Stimulated activated naive CD8-positive, alpha-beta T cell treated with anti-CD3 and anti-CD28 coated beads, Interleukin-15, Interleukin-2, amounts not matched to agents 100 U/mL and 50 U/mL, for 24 hours (primary cell): ENCODE results near the gene AOPEP.

Source experiments
- ATAC-seq: fragments of 150-1000 bp; cut with Tn5 transposase; one replicate; pipeline ENCODE4 v1.10.0; 2021
- DNase-seq: peaks from one replicate; pipeline ENCODE4 v3.0.0; 2021

Gene AOPEP

DNA sequence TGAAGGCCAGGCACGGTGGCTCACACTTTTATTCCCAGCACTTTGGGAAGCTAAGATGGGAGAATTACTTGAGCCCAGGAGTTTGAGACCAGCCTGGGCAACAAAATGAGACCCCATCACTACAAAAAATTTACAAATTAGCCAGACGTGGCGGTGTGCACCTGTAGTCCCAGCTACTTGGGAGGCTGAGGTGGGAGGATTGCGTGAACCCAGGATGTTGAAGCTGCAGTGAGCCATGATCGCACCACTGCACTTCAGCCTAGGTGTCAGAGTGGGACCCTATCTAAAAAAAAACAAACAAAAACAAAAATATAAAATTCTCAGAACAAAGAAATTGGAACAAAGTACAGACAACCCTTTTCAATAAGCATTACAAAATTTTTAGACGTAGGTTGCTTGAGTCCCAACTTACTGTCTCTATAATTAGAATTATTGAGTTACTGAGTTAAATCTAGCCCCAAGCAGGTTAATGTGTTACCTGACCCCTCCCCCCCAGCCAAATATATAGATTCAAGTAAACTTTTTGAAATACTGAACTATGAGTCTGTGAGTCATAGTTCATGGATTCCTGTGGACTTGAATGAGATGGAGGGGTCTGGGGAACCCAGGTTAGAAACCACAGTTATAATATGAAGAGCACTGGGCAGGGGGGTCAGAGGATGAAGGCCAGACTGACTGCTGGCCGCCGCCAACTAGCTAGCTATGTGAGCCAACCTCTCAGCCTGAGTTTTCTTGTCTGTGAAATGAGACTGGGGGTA, 173.1 kb downstream of the AOPEP start:
- DNase-seq = no peak
- ATAC-seq = no peak

DNA sequence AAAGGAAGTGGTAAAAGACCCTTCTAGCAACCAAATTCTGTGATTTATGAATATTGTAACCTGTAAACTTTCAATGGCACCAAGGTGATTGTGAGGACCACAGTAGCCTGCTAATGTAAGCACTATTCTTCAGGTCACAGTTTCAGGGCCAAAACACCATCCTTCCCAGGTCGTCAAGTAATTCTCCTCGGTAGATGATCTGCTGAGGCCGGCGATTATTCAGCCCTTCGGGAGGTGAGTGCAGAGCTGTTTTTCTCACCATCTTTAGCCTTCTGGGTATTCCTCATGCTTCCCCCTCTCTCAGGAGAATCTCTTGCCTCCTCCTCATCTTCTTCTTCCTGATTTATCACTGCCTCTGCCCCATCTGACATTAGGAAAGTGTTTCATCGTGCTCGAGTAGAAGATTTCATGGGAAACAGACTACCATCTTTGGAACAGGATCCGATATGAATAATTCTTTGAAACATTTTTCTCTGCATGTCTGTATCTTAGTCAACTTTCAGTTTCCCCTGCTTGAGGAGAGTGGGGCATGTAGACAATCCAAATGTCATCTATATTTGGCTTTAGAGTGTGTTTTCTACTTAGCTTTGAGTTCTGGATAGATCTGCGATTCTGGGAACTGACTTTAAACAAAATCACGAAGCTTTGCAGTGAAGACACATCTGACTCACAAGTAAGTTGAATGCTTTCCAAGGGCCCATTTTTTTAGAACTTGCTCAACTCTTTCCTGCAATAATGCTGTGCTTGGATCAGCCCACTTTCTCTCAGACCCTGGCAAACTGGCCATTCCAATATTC, 173.9 kb downstream of the AOPEP start:
- peak; percentile 40 for ATAC-seq
- DNase-seq = no peak

DNA sequence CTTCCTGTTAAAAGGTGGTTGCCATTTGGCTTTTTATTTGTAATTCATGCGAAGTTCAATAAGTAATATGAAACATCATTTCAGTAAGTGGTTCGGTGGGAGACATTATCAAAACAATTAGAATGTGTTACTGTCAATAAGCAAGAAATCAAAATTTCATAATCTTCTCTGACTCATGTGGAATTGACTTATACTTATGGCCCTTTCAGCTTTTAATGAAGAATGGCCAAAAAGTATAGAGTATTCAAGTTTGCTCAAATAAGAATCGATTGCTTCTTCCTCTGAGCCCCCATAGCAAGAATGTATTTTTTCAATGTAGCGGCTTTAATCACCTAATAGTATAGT, 174.5 kb downstream of the AOPEP start:
- DNase-seq (no peak), ATAC-seq (no peak)

DNA sequence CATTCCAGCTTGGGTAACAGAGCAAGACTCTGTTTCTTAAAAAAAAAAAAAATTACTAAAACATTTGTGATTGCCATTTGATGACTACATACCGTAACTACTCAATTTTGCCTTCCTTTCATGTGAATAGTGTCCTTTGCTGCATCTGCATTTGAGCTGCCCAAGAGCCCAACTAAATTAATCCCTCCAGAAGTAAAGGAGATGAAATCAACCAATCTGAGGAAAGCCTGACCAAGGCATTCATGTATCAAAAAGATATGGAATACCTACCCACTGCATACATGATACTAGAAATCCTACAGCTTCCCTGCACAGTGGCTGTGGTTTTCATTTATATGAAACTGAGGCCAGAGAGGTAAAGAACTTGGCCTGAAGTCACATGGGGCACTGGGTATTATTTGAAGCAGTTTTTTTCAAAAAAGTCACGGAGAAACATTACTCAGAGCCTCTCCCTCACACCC, 177.5 kb downstream of the AOPEP start:
- no peak for ATAC-seq
- DNase-seq = no peak

DNA sequence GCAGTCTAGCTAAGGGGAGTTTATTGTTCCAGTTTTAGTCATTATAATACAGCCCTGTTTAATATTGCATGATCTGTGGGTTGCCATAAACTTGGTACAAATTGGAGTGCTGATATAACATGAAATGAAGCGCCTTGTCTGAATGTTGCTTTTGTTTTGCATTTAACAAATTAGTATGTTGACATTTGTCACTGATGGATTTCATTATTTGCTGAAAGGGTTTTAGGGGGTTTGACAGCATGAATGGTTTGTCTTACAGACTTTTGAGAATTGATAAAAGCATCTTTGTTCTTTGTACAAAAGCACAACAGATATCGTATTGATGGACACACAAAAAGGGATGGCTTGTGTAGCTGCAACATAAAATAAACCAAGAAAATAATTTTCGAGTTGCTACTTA, 178.3 kb downstream of the AOPEP start:
- DNase-seq = no peak
- ATAC-seq = no peak

DNA sequence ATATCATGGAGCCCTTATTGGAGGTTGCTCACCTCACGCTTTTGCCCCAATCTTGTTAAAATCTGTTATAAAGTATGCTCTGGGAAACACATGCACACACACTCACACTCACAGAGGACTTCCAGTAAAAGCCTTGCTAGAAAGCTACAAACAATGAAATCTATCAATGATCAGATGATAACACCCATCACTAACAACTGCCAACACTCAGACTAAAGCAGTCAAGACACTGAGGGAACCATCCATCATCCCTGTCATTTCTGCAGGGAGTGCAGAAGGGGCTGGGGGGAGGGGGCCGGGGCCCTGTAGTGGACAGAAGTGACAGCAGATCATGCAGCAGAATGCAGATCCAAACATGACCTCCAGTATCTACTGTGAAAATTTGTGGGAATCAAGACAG, 179.1 kb downstream of the AOPEP start:
- ATAC-seq (no peak), DNase-seq (no peak)

DNA sequence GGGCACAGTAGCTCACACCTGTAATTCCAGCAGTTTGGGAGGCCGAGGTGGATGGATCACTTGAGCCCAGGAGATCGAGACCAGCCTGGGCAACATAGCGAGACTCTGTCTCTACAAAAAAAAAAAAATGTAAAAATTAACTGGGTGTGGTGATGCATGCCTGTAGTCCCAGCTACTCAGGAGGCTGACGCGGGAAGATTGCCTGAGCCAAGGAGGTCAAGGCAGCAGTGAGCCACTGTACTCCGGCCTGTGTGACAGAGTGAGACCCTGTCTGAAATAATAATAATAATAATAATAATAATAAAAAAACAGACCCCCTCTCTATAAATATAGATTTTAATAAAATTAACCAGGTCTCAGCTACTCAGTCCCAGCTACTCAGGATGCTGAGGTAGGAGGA, 179.7 kb downstream of the AOPEP start:
- ATAC-seq = no peak
- DNase-seq = no peak

DNA sequence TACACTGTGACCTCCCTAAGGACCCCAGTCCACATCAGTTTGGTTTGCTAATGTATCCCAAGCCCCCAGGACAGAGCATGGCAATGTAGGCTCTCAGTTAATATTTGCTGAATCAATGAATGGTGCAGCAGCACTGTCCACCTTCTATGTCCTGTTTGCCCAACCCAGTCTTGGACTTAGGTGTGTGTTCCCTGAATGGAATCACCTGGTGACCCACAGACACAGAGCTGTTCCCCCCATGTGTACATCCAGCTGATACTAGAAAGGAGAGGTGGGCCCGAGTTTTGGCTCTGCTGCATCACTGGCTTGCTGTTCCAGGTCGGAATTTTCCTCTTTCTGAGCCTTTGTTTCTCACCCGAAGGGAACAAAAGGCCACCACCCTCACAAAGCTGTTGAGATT, 180.2 kb downstream of the AOPEP start:
- no peak for ATAC-seq
- no peak for DNase-seq

DNA sequence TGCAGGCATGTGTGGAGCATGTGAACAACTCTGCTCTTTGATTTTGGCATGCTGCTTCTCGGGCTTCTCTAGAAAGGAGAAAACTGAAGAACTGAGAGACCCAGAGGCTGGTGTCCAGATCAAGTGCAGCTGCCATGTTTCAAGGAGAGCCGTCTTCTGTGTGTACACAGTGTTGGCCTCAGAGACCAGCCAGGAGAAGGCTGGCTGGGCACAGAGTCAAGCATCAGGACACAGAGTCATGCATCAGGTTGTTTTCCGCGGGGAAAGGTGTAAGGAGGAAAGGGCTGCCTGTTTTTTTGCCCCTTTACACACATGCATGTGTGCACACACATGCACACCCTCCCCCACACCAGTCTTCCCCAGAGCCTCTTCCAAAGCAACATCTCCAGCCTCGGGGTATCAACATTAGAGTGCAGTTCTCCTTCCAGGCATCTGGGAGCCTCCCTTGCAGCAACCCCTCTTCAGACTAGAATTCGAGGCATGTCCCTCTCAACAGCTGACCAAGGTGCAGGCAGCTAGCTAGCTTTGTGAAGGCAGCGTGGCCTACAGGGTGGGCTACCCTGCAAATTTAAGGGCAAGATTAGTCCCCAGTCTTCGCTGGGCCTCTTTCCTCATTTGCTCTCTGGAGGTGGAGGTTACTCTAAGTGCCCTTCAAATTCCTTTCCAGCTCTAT, 180.9 kb downstream of the AOPEP start:
- DNase-seq (no peak), ATAC-seq (no peak)

DNA sequence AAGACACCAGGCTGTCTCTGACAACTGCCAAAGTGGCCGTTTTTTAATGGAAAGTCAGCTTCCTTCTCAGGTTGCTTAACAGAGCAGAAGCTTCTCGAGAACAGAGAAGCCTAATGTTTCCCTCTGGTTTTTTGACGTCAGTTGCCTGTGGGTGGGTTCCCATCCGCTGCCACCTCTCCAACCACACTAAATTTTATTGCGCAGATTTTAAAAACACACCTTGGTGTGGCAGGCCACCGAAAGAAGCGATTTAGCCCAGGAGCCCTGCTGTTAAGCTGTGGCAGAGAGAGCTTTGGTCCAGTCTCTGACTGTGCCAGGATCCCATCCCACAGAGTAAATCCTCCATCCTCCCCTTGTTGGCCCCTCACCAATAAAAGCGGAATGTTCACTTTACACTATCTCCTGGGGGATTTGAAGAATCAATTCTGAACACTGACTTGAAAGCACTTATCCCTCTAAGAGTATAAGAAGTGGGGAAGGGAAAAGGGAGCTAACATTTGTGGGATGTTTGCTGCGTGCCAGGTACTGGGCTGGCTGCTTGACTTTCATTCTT, 181.6 kb downstream of the AOPEP start:
- ATAC-seq (no peak), DNase-seq (no peak)

DNA sequence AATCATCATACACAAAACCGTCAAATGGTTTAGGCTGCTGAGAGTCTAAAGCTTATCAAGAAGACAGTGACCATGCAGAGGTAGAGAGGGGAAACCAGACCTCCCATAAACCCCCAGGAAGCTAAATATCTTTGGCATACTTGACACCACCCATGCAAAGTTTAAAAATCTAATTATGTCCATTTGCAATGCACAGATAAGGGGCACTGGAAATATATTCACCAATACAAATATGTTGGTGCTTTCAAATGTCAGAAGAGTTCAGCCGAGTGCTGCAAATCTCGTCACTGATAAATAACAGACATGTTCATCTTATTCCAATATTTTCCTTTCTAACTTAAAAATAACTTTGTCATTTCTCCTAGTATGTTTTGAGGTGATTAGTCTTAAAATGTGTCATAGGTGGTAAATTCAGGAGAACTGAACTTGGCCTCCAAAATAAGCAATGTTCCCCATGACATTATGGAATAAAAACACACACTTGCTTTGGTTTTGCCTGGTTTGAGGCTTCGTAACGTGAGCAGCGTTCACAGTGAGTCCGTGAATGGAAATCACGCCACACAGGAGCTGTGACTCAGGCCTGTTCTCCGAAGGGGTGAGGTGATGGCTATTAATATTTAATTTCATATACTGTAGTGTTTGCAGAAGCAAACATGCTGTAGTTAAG, 182.2 kb downstream of the AOPEP start:
- ATAC-seq (no peak), DNase-seq (no peak)

DNA sequence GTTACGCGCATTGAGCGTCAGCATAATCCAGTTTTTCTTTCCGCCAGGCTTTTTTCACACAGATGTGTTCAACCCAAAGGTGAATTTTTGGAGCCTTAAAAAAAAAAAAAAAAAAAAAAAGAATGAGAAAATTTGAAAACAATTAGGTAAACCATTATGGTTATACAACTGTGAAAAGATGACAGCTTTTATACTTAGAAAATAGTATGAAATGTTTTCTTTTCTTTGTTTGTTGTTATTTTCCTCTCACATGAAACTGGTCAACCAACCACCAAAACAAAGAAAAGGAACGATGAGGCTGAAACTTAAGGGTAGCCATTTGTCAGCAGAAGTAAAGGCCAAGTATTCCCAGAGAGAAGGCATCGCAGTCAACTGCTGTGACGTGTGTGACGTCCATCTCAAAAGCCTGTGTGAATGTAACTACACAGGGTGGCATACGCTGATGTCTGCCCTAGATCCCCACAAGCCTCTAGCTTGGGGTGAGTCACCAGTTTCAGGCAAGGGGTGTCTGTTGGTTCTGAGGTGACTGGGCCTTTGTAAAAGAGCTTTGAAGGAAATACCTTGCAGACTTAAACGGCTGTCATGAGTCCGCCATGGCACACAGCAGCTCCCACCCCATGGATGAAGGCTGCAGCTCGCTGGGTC, 182.9 kb downstream of the AOPEP start:
- peak; percentile 89 for ATAC-seq
- DNase-seq = peak; percentile 7

DNA sequence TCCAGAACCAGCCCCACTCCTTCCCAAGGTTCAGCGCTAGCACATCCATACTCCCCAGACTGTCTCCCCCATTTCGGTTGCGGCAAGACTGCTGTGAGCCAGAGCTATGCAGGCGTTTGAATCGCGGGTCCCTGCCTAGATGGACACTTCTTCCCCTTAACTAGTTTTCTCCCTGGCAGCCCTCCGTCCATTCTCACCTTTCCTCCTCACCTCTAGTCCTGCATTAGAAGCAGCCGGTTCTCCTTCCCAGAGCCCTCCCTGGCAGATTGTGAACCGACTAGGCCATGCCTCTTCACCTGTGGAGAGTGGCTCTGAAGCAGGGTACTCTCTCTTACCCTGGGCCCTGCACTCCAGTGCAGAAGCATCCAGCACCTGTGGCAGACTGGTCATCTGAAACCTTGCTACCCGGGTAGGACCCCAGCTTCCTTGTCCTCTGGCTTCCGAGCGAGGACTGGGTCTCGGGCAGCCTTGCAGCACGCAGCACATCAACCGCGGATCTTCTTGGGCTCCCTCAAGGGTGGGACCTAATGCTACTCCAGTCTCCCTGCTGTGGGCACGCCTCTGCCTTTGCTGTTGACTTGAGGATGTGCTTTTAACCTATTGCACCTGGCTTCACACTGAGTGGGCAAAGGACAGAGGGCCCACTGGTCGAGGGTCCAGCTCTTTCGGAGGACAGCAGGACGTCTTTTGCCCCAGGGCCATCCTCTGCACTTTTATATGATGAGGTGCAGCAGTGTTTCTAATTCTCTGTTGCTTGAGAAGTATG, 183.6 kb downstream of the AOPEP start:
- no peak for DNase-seq
- no peak for ATAC-seq

DNA sequence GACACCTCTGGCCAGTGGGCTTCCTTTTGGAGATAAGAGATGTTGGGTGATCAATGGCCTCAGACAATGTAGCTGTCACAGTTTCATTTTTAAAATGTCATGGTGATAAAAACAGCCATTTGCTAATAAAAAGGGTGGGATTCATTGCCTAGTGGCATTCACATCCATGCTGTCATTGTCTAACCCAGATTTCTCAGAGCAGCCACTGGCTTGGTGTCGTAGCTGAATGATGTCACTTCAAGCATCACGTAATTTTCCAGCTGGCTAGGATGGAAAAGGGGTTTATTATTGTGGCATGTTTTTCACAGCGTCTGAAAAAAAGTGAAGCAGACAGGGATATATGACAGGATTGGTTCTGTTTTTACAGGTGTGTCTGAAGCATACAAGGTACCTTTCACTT, 184.7 kb downstream of the AOPEP start:
- no peak for ATAC-seq
- no peak for DNase-seq

DNA sequence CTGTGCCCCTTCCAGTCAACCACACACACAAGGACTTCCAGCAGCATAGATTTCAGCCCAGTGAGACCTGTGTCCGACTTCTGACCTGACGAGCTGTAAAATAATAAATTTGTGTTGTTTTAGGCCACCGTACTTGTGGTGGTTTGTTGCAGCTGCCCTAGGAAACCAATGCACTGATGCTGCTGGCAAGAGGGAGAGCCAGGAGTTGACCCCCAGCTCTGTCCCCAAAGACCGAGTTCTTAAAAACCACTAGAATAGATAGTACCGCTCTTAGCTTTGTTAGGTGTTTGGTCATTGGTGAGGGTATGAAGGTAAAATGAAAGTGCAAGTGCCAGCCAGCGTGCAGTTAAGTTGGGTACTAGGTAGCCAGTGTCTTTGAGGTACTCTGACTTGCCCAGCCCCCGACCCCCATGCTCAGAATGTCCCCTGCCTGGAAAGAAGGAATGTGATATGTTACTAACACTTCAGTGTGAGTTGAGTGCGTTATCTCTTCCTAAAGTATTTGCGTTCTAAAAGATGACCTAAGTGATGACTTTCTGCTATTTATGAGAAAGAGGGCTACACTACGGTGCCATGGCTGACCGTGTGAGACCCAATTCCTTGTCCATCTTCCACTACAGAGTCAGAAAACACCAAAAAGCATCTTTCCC, 185.6 kb downstream of the AOPEP start:
- ATAC-seq = no peak
- no peak for DNase-seq

DNA sequence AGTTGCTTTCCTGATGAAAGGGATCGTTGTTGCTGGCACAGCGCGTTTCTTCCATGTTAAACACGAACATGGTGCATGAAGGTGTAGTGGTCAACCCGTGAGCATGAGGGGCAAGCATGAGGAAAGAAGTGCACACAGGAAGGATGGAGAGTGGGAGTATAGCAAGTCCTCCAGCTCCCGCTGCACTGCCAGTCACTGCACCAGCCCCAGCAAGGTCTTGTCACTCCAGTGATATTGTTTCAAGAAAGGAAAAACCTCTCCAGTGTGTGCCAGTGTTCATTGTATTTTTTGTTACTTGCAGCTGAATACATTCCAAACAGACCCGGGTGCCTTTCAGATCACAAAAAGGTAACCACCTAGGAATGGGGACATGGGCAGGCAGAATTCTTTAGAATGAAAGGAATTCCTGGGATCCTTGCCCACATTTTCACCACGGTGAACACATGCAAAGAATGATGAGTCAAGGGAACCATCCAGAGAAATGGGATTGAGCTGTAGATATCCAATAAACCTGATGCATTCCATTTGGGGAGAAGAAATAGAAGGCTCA, 186.3 kb downstream of the AOPEP start:
- ATAC-seq (no peak), DNase-seq (no peak)

DNA sequence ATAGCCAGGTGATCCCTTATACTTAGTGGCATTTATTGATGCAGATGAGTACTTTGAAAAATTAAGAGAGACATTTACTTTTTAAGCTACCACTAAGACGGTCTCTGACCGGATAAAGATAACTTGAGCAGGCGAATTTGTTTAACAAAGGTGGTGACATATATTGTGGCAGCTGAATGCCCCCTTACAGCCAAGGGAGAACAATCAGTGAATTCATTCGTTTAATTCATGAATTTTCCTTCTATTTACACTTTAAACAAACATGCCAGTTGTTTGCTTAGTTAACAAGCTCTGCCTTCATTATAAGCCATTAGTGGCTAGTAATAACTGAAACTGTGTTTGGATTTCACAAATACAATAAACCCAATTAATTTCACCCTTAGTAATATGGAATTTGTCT, 187.1 kb downstream of the AOPEP start:
- no peak for ATAC-seq

DNA sequence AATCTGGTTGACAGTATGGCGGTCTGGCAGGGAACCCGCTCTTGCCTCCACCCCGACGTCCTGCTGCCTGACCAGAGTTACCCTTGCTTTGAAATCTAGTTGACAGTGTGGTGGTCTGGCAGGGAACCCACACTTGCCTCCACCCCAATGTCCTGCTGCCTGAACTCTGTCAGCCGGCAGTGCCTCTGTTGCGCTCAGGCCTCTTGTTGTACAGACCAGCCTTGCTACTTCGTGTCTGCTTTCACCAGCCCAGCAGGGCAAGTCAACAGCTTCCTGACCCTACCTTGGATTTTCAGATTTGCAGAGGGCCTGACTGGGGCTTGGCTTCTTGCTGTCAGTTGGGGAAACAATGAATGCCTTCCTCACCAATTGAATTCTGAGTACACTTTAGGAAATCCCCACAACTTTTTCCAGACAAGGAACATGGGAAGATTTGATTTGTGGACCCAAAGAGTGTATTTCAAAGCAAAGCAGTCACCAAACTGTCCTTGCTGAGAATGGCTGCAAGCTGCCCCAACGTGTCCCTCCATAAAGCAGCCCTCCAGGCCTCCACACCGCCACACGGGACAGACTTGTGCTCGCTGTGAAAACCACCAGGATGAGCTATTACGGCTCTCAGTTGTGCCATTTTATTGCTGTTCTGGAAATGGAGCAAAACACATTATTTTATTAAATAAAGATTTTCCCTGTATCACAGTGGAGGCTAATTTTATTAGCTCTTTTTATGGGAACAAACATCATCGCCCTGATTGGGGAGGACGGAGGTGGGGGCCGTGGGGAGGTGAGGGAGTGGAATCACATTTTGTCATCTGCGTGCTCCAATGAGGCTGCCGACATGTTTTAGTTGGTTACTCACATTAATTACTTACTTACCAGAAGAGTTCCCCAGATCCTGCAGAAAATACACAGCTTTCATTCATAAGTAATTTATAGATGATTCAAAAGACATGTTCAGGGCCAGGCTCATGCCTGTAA, 189.3 kb downstream of the AOPEP start:
- DNase-seq = no peak
- ATAC-seq = no peak

More for the DNA sequence above, 187.1 kb downstream of the AOPEP start:
- no peak for DNase-seq

DNA sequence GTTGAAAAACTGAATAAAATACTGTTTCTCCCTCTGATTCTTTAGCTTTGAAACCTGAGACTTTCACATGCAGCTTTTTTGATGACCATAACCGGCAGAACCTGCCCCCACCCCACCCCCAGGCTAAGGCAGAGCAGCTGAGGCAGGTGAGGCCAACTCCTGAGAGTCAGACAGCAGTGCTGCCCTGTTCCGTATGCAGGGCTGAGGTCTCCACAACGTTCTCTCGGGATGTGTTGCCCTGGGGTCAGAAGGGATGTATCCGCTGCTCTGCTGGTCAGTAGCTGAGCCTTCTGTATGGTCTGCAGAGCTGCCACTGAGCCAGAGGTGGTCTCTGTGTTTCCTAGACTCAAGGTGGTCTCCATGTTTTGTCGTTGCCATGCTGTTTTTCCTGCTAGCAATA, 190.5 kb downstream of the AOPEP start:
- ATAC-seq (no peak), DNase-seq (no peak)
